CD4-positive, alpha-beta T cell (primary cell): ENCODE measurements around the gene EIPR1. TPM values are rescaled to one million over a fixed set of nuclear protein-coding genes. Genes with fewer than 3 reads are reported as not detected.

Experiments used
- ATAC-seq: fragments of 200-7000 bp; cut with Tn5 transposase; one replicate; pipeline ENCODE4 v1.10.0; 2022; ENCODE audit warnings: mild to moderate bottlenecking; ENCODE audit not compliant: poor library complexity
- CTCF ChIA-PET: fragments of 350-600 bp; sonication (Branson Sonifier 250); formaldehyde crosslinking; loops from one replicate; lab custom pipeline; 2021; ENCODE audit warnings: antibody characterized with exemption, inconsistent platforms; lab: Charles Lee
- POLR2A ChIA-PET: fragments of 350-600 bp; sonication (Branson Sonifier 250); formaldehyde crosslinking; loops from one replicate; lab custom pipeline; 2021; ENCODE audit warnings: antibody characterized with exemption, inconsistent platforms; lab: Charles Lee
- DNase-seq, 14 experiments: peaks; one replicate each; pipeline ENCODE4 v3.0.0-alpha.2; 2013 to 2020; ENCODE audit warnings: mixed read lengths in 2 of 14
- H3K27ac ChIP-seq, 2 donors: one replicate each; pipeline versions ENCODE4 v1.5.1 to v1.7.0; 2013; ENCODE audit warnings: low read length in 2 of 2, low read depth in 1 of 2, mild to moderate bottlenecking in 1 of 2
- H3K27me3 ChIP-seq, 2 experiments: 1 replicate in 1 of 2; 2 replicates in 1 of 2; pipeline versions ENCODE4 v1.6.1 to v1.7.0; 2013; ENCODE audit warnings: low read length in 2 of 2, control low read depth in 1 of 2, mild to moderate bottlenecking in 1 of 2, moderate library complexity in 1 of 2; ENCODE audit not compliant: insufficient read depth in 2 of 2, control insufficient read depth in 1 of 2
- H3K36me3 ChIP-seq: one replicate; pipeline ENCODE4 v1.6.1; 2013; ENCODE audit warnings: low read length, control low read depth; ENCODE audit not compliant: insufficient read depth
- H3K4me1 ChIP-seq: one replicate; pipeline ENCODE4 v1.6.1; 2013; ENCODE audit warnings: low read length, control low read depth; ENCODE audit not compliant: insufficient read depth
- H3K4me3 ChIP-seq: one replicate; pipeline ENCODE4 v1.5.1; 2013; ENCODE audit warnings: mild to moderate bottlenecking, low read length, moderate library complexity
- H3K9me3 ChIP-seq, 2 experiments: 1 replicate in 1 of 2; 2 replicates in 1 of 2; pipeline versions ENCODE4 v1.6.1 to v1.7.0; 2013; ENCODE audit warnings: low read length in 2 of 2, mild to moderate bottlenecking in 2 of 2, control low read depth in 1 of 2, moderate library complexity in 1 of 2; ENCODE audit not compliant: control insufficient read depth in 1 of 2, insufficient read depth in 1 of 2
- H3K27ac Mint-ChIP-seq: one replicate; pipeline ENCODE4 v1.8.0; 2020; ENCODE audit warnings: mixed read lengths
- H3K27me3 Mint-ChIP-seq: one replicate; pipeline ENCODE4 v1.8.0; 2021; ENCODE audit warnings: mixed read lengths
- H3K36me3 Mint-ChIP-seq: one replicate; pipeline ENCODE4 v1.8.0; 2021; ENCODE audit warnings: low read depth, mixed read lengths
- H3K4me1 Mint-ChIP-seq: one replicate; pipeline ENCODE4 v1.8.0; 2021; ENCODE audit warnings: low read depth, mixed read lengths
- H3K4me3 Mint-ChIP-seq: one replicate; pipeline ENCODE4 v1.8.0; 2020; ENCODE audit warnings: mild to moderate bottlenecking, mixed read lengths
- H3K9me3 Mint-ChIP-seq: one replicate; pipeline ENCODE4 v1.8.0; 2020; ENCODE audit warnings: mixed read lengths
- intact Hi-C, 2 experiments: fragments of 100-400 bp; cut with DNase I in 1 of 2; cut with micrococcal nuclease in 1 of 2; formaldehyde crosslinking; loops; one replicate each; pipeline versions ENCODE4 v1.15.1 to v1.9.0; 2023 to 2025; cut with DNase I, micrococcal nuclease
- total RNA-seq, 174 experiments: library from RNA in 2 of 174; stranded (reverse) in 2 of 174; gene quantifications; one replicate each; pipeline ENCODE4 v1.2.3 and lab custom pipeline; 2021 to 2026
- TF ChIP-seq, protein P1 (sequence below): fragments of 200-600 bp; IDR thresholded peaks from one replicate; pipeline ENCODE4 v1.8.0; 2022; ENCODE audit warnings: antibody characterized with exemption, mild to moderate bottlenecking

The EIPR1 gene
- total RNA-seq, 2 experiments from 2014 or later = 11.0 to 12.4 TPM

DNA sequence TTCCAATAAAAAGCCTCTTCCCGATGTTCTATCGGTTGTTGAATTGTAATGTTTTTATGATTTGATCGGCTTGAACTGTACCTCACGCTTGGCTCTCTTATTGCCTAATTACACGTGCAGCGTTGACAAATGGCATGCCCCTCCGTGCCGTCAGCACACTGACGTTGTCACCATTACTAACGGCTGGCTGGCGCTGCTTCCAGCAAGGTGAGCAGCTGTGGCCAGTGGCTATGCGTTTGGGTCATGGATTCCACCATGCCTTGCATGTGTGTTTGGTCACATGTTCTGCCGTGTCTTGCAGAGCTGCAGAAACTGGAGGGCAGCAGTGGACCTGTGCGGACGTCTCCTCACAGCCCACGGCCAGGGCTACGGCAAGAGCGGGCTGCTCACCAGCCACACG, 44.0 kb upstream of the EIPR1 start:
- Mint-ChIP-seq H3K4me1 (peaks cover 5% of the 10 kb centered on the region), H3K27ac (no peak overlapping the region), H3K36me3 (peaks cover 75% of the 10 kb centered on the region), H3K27me3 (no peaks in the 10 kb centered on the region), H3K4me3 (no peak overlapping the region), H3K9me3 (no peaks in the 10 kb centered on the region)
- no peak overlapping the region for H3K4me3 ChIP-seq
- H3K27me3 ChIP-seq = no peaks in the 10 kb centered on the region
- TF ChIP-seq, protein P1, sequence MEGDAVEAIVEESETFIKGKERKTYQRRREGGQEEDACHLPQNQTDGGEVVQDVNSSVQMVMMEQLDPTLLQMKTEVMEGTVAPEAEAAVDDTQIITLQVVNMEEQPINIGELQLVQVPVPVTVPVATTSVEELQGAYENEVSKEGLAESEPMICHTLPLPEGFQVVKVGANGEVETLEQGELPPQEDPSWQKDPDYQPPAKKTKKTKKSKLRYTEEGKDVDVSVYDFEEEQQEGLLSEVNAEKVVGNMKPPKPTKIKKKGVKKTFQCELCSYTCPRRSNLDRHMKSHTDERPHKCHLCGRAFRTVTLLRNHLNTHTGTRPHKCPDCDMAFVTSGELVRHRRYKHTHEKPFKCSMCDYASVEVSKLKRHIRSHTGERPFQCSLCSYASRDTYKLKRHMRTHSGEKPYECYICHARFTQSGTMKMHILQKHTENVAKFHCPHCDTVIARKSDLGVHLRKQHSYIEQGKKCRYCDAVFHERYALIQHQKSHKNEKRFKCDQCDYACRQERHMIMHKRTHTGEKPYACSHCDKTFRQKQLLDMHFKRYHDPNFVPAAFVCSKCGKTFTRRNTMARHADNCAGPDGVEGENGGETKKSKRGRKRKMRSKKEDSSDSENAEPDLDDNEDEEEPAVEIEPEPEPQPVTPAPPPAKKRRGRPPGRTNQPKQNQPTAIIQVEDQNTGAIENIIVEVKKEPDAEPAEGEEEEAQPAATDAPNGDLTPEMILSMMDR = no peak
- no peaks in the 10 kb centered on the region for H3K9me3 ChIP-seq
- peaks cover 76% of the 10 kb centered on the region for H3K36me3 ChIP-seq
- H3K4me1 ChIP-seq = no peaks in the 10 kb centered on the region
- ChIA-PET CTCF (no interaction called here), POLR2A (interaction anchor here (0.5 kb wide), 1 partner anchor 63 kb away, joined by 4 read pairs; no protein-coding TSS in a partner anchor)
- DNase-seq = no peak
- H3K27ac ChIP-seq = no peak overlapping the region
- ATAC-seq = no peak
- intact Hi-C loops = loop anchor here in 1 of 2 experiments (5.0 kb wide), 1 partner anchor 41 kb away; no protein-coding TSS in a partner anchor

DNA sequence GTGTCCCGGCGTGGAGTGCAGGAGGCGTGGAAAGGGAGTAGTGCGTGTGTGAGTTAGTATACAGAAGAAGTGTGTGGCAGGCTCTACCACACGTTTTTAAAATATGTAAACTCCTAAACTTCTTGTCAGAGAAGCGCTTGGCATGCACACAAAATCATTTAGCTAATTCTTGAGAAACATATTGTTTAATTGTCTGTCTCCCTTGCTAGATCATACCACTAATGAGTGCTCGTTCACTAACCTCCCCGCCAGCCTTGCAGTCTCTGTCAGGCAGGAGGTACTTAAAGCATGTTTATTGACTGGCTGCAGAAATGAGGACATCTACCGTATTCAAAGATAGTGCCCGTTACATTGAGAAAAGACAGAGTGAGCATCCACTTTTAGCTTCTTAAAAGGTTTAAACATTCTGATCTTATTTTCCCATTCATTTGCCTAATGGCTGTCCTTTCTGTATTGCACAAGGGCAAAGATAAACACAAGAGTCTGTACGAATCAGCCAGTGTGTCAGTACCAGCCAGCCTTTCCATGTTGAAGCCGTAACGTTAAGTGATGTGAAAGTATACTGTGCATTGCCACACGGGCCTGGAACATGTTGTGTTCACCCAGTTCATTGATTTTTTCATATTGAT, 43.3 kb upstream of the EIPR1 start:
- no peak overlapping the region for H3K4me3 Mint-ChIP-seq

DNA sequence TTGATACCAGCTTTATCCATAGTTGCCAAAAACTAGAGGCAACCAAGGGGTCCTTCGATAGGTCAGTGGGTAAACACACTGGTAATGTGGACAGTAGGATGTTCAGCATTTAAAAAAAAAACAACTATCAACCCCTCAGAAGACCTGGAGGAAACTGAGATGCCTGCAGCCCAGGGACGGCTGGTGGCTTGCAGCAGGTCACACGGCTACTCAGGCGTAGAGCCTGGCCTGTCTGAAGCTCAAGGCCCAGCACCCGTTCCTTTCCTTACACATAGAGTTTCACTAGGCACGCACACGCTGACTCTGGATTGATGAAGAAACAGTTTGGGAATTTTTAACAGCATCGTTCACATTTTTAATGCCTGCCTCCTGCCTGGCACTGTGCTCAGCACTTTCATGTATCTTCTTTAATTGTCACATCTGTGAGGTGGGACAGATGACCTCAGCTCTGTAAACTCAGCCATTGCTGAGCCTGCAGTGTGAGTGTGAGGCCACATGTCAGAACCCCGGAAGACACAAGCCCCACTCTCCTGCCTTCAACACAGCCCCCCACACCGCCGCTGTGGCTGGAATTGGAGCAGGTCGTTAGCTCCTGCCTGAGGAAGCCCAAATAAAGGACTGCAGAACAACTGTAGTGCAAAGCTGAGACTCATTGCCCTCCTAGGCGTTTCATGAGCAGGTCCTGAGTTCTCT, 42.6 kb upstream of the EIPR1 start:
- no peaks in the 10 kb centered on the region for H3K27me3 ChIP-seq
- CTCF ChIA-PET = no interaction called here
- H3K27ac ChIP-seq = no peak overlapping the region
- H3K4me3 ChIP-seq = no peak overlapping the region
- no peaks in the 10 kb centered on the region for H3K9me3 ChIP-seq
- Mint-ChIP-seq H3K4me3 (no peak overlapping the region), H3K4me1 (peaks cover 5% of the 10 kb centered on the region), H3K27ac (no peak overlapping the region), H3K36me3 (peaks cover 67% of the 10 kb centered on the region), H3K27me3 (no peaks in the 10 kb centered on the region), H3K9me3 (no peaks in the 10 kb centered on the region)
- intact Hi-C loops = loop anchor here in 1 of 2 experiments (5.0 kb wide), 1 partner anchor 42 kb away; no protein-coding TSS in a partner anchor
- no peak for DNase-seq
- ATAC-seq = no peak
- no peaks in the 10 kb centered on the region for H3K4me1 ChIP-seq
- POLR2A ChIA-PET = no interaction called here
- TF ChIP-seq, protein P1 = no peak
- peaks cover 62% of the 10 kb centered on the region for H3K36me3 ChIP-seq

More for the DNA sequence above, 43.3 kb upstream of the EIPR1 start:
- peaks cover 5% of the 10 kb centered on the region for H3K4me1 Mint-ChIP-seq
- Histone ChIP-seq H3K4me3 (no peak overlapping the region), H3K4me1 (no peaks in the 10 kb centered on the region), H3K9me3 (no peaks in the 10 kb centered on the region), H3K27ac (no peak overlapping the region), H3K36me3 (peaks cover 69% of the 10 kb centered on the region), H3K27me3 (no peaks in the 10 kb centered on the region)
- TF ChIP-seq, protein P1 = no peak
- no peak for ATAC-seq
- intact Hi-C loops = loop anchor here in 1 of 2 experiments (5.0 kb wide), 1 partner anchor 41 kb away; no protein-coding TSS in a partner anchor
- DNase-seq = no peak
- POLR2A ChIA-PET = interaction anchor here (0.5 kb wide), 1 partner anchor 63 kb away, joined by 4 read pairs; no protein-coding TSS in a partner anchor
- no peak overlapping the region for H3K27ac Mint-ChIP-seq
- CTCF ChIA-PET = no interaction called here
- H3K27me3 Mint-ChIP-seq = no peaks in the 10 kb centered on the region
- peaks cover 71% of the 10 kb centered on the region for H3K36me3 Mint-ChIP-seq
- H3K9me3 Mint-ChIP-seq = no peaks in the 10 kb centered on the region
